HG03066 (cell line): ENCODE data around the gene C16orf78.
"Not testable (repeated sequence)": the region's sequence is repeated elsewhere in the genome, so short reads cannot be mapped to it uniquely, and the experiment has no call there.

Source experiments
- ATAC-seq: cut with Tn5 transposase; IDR thresholded peaks from one replicate; pipeline ENCODE4 v1.9.1; 2021; ENCODE audit warnings: low read depth; ENCODE audit not compliant: unreplicated experiment

Gene C16orf78

GRCh38 chr16:49349446-49350168 is 24.0 kb upstream of the C16orf78 start:
- no peak for ATAC-seq

GRCh38 chr16:49350265-49351095 is 23.1 kb upstream of the C16orf78 start:
- no peak for ATAC-seq

- no peak for ATAC-seq
These were observed 22.5 kb upstream of the C16orf78 start for GRCh38 chr16:49351096-49351487.

GRCh38 chr16:49352892-49353291 is 20.7 kb upstream of the C16orf78 start:
- ATAC-seq: no peak

GRCh38 chr16:49353680-49354079 is 19.9 kb upstream of the C16orf78 start:
- ATAC-seq: no peak

- ATAC-seq: no peak
These were observed 19.5 kb upstream of the C16orf78 start for GRCh38 chr16:49354101-49354500.

GRCh38 chr16:49354991-49355390 is 18.6 kb upstream of the C16orf78 start:
- ATAC-seq: no peak

GRCh38 chr16:49355933-49356665 is 17.5 kb upstream of the C16orf78 start:
- no peak for ATAC-seq

- ATAC-seq: no peak
These were observed 16.7 kb upstream of the C16orf78 start for GRCh38 chr16:49356728-49357488.

- no peak for ATAC-seq
These were observed 14.0 kb upstream of the C16orf78 start for GRCh38 chr16:49359591-49359990.

- not testable (repeated sequence) for ATAC-seq
These were observed 11.9 kb upstream of the C16orf78 start for GRCh38 chr16:49361731-49362130.

- ATAC-seq: no peak
These were observed 11.4 kb upstream of the C16orf78 start for GRCh38 chr16:49362230-49362629.

- ATAC-seq: peak; percentile 91
These were observed 7.7 kb upstream of the C16orf78 start for GRCh38 chr16:49365711-49366509.

- ATAC-seq: peak; percentile 31
These were observed 6.9 kb upstream of the C16orf78 start for GRCh38 chr16:49366669-49367068.

GRCh38 chr16:49369651-49370611 is 3.7 kb upstream of the C16orf78 start:
- ATAC-seq: no peak

- ATAC-seq: no peak
These were observed 2.6 kb downstream of the C16orf78 start for GRCh38 chr16:49376206-49376605.

- no peak for ATAC-seq
These were observed 3.7 kb downstream of the C16orf78 start for GRCh38 chr16:49377196-49377755.

GRCh38 chr16:49378238-49378637 is 4.6 kb downstream of the C16orf78 start:
- no peak for ATAC-seq
